Activated CD4-positive, alpha-beta T cell treated with anti-CD3 and anti-CD28 coated beads, Interleukin-2, amount 50 U/mL, for 4 hours (primary cell): ENCODE measurements around the gene RPS24.
"Not testable (repeated sequence)": the region's sequence is repeated elsewhere in the genome, so short reads cannot be mapped to it uniquely, and the experiment has no call there.

Experiments
- DNase-seq, 2 experiments: peaks; one replicate each; pipeline ENCODE4 v3.0.0-alpha.2; 2020

Gene RPS24

GRCh38 chr10:78058562-78058961, 24.9 kb downstream of the RPS24 start:
- DNase-seq, result no peak

- no peak for DNase-seq
These were observed 26.4 kb downstream of the RPS24 start for GRCh38 chr10:78059906-78060702.

GRCh38 chr10:78062296-78062695, 28.6 kb downstream of the RPS24 start:
- no peak for DNase-seq

- no peak for DNase-seq
These were observed 29.6 kb downstream of the RPS24 start for GRCh38 chr10:78063236-78063635.

- not testable (repeated sequence) for DNase-seq
These were observed 31.3 kb downstream of the RPS24 start for GRCh38 chr10:78064919-78065318.

GRCh38 chr10:78065611-78066010, 31.9 kb downstream of the RPS24 start:
- DNase-seq, result no peak

GRCh38 chr10:78066012-78066411, 32.3 kb downstream of the RPS24 start:
- no peak for DNase-seq

GRCh38 chr10:78066728-78067430, 33.2 kb downstream of the RPS24 start:
- no peak for DNase-seq

- DNase-seq, result no peak
These were observed 35.5 kb downstream of the RPS24 start for GRCh38 chr10:78069151-78069550.

- not testable (repeated sequence) for DNase-seq
These were observed 36.4 kb downstream of the RPS24 start for GRCh38 chr10:78070064-78070463.

- DNase-seq, result no peak
These were observed 37.1 kb downstream of the RPS24 start for GRCh38 chr10:78070726-78071125.

GRCh38 chr10:78071140-78071856, 37.6 kb downstream of the RPS24 start:
- DNase-seq, result no peak

GRCh38 chr10:78071857-78072179, 38.2 kb downstream of the RPS24 start:
- no peak for DNase-seq

GRCh38 chr10:78072504-78072903, 38.8 kb downstream of the RPS24 start:
- no peak for DNase-seq

- not testable (repeated sequence) for DNase-seq
These were observed 42.1 kb downstream of the RPS24 start for GRCh38 chr10:78075806-78076205.

- DNase-seq, result no peak
These were observed 45.1 kb downstream of the RPS24 start for GRCh38 chr10:78078539-78079330.

GRCh38 chr10:78079411-78079810, 45.7 kb downstream of the RPS24 start:
- no peak for DNase-seq

- DNase-seq, result no peak
These were observed 47.6 kb downstream of the RPS24 start for GRCh38 chr10:78081292-78081691.

- DNase-seq, result no peak
These were observed 49.0 kb downstream of the RPS24 start for GRCh38 chr10:78082636-78083035.
